ENCODE results near the gene TNNI3K.

DNA sequence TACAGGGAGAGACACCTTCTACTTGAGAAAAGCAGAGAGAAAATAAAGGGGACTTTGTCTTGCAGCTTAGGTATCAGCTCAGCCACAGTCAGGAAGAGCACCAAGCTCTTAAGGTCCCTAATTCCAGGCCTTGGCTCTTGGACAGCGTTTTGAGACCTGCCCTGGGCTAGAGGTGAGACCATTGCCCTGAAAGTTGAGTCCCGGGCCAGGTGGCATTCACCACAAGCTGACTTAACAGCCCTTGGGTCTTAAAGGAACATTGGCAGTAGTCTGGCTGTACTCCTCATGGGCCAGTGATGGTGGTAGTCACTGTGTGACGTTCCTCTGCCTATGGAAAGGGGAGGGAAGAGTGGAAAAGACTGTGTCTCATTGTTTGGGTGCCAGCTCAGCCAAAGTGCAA lies 11.7 kb upstream of the TNNI3K start:
- TF ChIP-seq, protein P1, sequence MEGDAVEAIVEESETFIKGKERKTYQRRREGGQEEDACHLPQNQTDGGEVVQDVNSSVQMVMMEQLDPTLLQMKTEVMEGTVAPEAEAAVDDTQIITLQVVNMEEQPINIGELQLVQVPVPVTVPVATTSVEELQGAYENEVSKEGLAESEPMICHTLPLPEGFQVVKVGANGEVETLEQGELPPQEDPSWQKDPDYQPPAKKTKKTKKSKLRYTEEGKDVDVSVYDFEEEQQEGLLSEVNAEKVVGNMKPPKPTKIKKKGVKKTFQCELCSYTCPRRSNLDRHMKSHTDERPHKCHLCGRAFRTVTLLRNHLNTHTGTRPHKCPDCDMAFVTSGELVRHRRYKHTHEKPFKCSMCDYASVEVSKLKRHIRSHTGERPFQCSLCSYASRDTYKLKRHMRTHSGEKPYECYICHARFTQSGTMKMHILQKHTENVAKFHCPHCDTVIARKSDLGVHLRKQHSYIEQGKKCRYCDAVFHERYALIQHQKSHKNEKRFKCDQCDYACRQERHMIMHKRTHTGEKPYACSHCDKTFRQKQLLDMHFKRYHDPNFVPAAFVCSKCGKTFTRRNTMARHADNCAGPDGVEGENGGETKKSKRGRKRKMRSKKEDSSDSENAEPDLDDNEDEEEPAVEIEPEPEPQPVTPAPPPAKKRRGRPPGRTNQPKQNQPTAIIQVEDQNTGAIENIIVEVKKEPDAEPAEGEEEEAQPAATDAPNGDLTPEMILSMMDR (IDR thresholded peaks at IDR 0.05), result no peak
- TF ChIP-seq POLR2A (IDR thresholded peaks at IDR 0.05), result no peak

Data from right lobe of liver (tissue), 4 donors.